BLaER1 treated with 17β-estradiol and CSF1 and Interleukin-3, amounts not matched to agents 10 nM and 100 nM (cell line): ENCODE data around the gene MCF2L.

Experiments used
- H3K27ac ChIP-seq, 11 experiments: shearing (Covaris generic); formaldehyde crosslinking; 2 replicates each; pipeline ENCODE4 v1.8.1; 2022
- H3K27me3 ChIP-seq, 11 experiments: shearing (Covaris generic); formaldehyde crosslinking; 2 replicates each; pipeline ENCODE4 v1.8.1; 2022
- H3K36me3 ChIP-seq, 11 experiments: shearing (Covaris generic); formaldehyde crosslinking; 2 replicates each; pipeline ENCODE4 v1.8.1; 2022
- H3K4me1 ChIP-seq, 10 experiments: shearing (Covaris generic); formaldehyde crosslinking; 2 replicates each; pipeline ENCODE4 v1.8.1; 2022
- H3K4me2 ChIP-seq, 11 experiments: shearing (Covaris generic); formaldehyde crosslinking; 2 replicates each; pipeline ENCODE4 v1.8.1; 2022
- H3K4me3 ChIP-seq, 10 experiments: shearing (Covaris generic); formaldehyde crosslinking; 2 replicates each; pipeline ENCODE4 v1.8.1; 2022
- H3K9ac ChIP-seq, 11 experiments: shearing (Covaris generic); formaldehyde crosslinking; 2 replicates each; pipeline ENCODE4 v1.8.1; 2022
- H3K9me3 ChIP-seq, 11 experiments: shearing (Covaris generic); formaldehyde crosslinking; replicated peaks in 1 of 11; 2 replicates each; pipeline ENCODE4 v1.8.1; 2022
- H4K20me1 ChIP-seq, 11 experiments: shearing (Covaris generic); formaldehyde crosslinking; 2 replicates each; pipeline ENCODE4 v1.8.1; 2022
- Cebpa-rat ChIP-seq, 11 experiments: shearing (Covaris generic); IDR thresholded peaks; 2 replicates each; pipeline ENCODE4 v1.8.1; 2022

The MCF2L gene

DNA sequence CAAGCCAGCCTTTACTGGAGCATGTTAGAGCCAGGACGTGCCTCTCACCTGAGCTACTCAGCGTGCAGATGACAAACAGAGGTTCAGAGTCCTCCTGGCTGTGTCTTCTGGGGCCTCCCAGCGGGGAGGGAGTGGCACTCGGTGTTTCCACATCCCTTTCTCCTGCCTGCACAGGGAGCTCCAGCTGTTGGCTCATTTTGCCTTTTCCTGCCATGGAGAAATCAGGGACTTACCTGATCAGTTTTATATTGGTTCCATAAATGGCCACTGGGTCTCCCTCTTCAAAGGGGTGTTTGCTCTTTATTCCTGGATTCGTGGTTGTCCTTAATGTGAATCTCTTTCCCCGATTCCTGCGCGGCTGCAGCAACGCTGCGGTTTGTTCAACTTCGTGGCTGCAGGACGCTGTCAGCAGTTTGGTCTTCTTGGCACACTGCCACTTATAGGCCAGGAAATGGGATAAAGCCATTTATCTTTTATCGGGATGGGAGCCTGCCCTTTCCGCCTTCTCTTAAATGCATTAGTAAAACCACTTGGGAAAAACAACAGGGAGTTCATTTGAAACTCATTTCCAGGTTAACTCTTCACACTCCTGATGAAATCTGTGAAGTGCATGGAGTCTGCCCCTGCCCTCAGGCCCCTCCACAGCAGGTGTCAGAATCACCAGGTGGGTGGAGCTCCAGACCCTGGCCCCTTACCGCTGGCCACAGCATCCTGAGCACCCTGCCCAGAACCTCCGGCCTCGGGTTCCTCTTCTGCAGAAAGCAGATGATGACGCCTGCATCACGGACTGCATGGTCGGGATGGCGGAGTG, 39.8 kb upstream of the MCF2L start:
- TF ChIP-seq Cebpa-rat (IDR thresholded peaks at IDR 0.05), result no peak
- H3K4me2 ChIP-seq, result peak overlapping the region in 8 of 11 experiments; percentile 3 to 82 (median 42); a peak in 13 of 22 replicates
- H3K9ac ChIP-seq, result no peak overlapping the region
- peaks cover 0 to 21% (median 0%) of the 10 kb centered on the region in 11 experiments; a peak in 5 of 22 replicates for H4K20me1 ChIP-seq
- H3K36me3 ChIP-seq, result no peaks in the 10 kb centered on the region
- H3K9me3 ChIP-seq, result peaks cover 0 to 3% (median 0%) of the 10 kb centered on the region in 11 experiments; a peak in 1 of 22 replicates
- no peak overlapping the region for H3K27ac ChIP-seq
- H3K27me3 ChIP-seq, result peaks cover 32 to 47% (median 44%) of the 10 kb centered on the region in 11 experiments
- H3K4me3 ChIP-seq, result no peak overlapping the region
- peaks cover 8 to 23% (median 16%) of the 10 kb centered on the region in 10 experiments for H3K4me1 ChIP-seq

DNA sequence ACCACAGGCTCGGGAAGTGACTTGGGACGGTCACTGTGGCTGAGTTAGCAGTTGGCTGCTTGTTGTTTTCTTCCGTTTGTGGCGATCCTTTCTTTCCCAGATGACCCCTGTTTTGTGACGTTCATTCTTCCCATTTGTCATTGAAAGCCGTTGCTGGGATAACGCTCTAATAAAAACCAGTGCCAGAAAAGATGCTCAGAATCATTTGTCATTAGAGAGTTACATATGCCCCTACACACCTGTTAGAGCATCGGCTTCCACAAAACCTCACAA, 39.3 kb upstream of the MCF2L start:
- peaks cover 32 to 47% (median 44%) of the 10 kb centered on the region in 11 experiments for H3K27me3 ChIP-seq

DNA sequence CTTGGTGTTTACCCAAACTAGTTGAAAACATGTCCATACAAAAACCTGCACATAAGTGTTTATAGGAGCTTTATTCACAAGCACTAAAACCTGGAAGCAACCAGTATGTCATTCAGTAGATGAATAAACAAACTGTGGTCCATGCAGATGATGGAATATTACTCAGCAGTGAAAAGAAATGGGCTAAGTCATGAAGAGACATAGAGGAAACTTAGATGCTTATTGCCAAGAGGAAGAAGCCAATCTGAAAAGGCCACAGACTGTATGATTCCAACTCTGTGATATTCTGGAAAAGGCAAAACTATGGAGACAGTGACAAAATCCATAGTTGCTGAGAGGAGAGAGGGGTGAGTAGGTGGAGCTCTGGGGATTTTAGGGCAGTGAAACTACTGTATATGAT, 38.8 kb upstream of the MCF2L start:
- Histone ChIP-seq H4K20me1 (peaks cover 0 to 21% (median 0%) of the 10 kb centered on the region in 11 experiments; a peak in 6 of 22 replicates), H3K27ac (no peak overlapping the region), H3K27me3 (peaks cover 32 to 47% (median 44%) of the 10 kb centered on the region in 11 experiments), H3K36me3 (no peaks in the 10 kb centered on the region), H3K9ac (no peak overlapping the region), H3K4me2 (peak overlapping the region in 3 of 11 experiments; percentile 66 to 82 (median 72); a peak in 5 of 22 replicates), H3K4me1 (peaks cover 13 to 27% (median 19%) of the 10 kb centered on the region in 10 experiments), H3K9me3 (peaks cover 0 to 3% (median 0%) of the 10 kb centered on the region in 11 experiments; a peak in 1 of 22 replicates), H3K4me3 (no peak overlapping the region)
- no peak for TF ChIP-seq Cebpa-rat (IDR thresholded peaks at IDR 0.05)

More for the DNA sequence above, 39.3 kb upstream of the MCF2L start:
- H3K9me3 ChIP-seq, result peaks cover 0 to 3% (median 0%) of the 10 kb centered on the region in 11 experiments; a peak in 1 of 22 replicates
- peak overlapping the region in 8 of 11 experiments; percentile 3 to 82 (median 42); a peak in 12 of 22 replicates for H3K4me2 ChIP-seq
- H3K36me3 ChIP-seq, result no peaks in the 10 kb centered on the region
- no peak overlapping the region for H3K27ac ChIP-seq
- TF ChIP-seq Cebpa-rat (IDR thresholded peaks at IDR 0.05), result no peak
- H3K4me1 ChIP-seq, result peaks cover 13 to 27% (median 19%) of the 10 kb centered on the region in 10 experiments
- H3K4me3 ChIP-seq, result no peak overlapping the region
- peaks cover 0 to 21% (median 0%) of the 10 kb centered on the region in 11 experiments; a peak in 6 of 22 replicates for H4K20me1 ChIP-seq
- H3K9ac ChIP-seq, result no peak overlapping the region

DNA sequence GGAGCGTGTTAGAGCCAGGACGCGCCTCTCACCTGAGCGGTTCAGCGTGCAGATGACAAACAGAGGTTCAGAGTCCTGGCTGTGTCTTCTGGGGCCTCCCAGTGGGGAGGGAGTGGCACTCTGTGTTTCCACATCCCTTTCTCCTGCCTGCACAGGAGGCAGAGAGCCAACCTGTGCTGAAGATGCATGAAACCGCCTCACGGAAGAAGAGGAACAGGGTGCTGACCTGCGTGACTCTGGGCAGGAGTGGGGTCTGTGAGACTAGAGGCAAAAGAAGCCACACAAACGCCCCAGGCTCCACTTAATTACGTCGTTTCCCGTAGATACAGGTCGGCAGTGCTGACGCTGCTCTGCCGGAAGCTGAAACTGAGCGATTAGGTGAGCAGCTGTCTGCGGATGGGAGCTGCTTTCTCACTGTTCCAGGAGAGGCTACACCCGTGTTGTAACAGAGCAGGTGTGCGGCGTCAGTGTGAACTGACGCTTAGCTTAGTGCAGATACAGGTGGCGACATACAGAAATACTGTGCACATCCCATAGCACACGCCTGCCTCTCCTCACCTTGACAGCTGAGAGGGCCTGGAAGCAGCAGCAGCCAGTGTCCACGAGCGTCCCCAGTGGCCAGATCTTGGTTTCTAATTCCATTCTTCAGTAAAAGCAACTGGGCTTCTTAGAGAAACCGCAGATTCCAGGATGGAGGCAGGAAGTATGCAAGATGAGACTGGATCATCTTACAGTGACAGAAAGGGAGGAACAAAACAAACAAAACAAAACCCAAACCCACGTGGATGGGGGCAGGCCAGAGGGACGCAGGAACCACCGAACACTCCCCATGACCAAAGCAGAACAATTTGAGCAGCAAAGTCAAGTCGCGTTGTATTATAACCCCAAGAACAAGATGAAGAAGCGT, 37.7 kb upstream of the MCF2L start:
- H3K27ac ChIP-seq, result no peak overlapping the region
- H3K9ac ChIP-seq, result no peak overlapping the region
- peaks cover 0 to 3% (median 0%) of the 10 kb centered on the region in 11 experiments; a peak in 1 of 22 replicates for H3K9me3 ChIP-seq
- peaks cover 0 to 21% (median 0%) of the 10 kb centered on the region in 11 experiments; a peak in 6 of 22 replicates for H4K20me1 ChIP-seq
- H3K4me2 ChIP-seq, result no peak overlapping the region
- peaks cover 13 to 27% (median 19%) of the 10 kb centered on the region in 10 experiments for H3K4me1 ChIP-seq
- peaks cover 32 to 47% (median 44%) of the 10 kb centered on the region in 11 experiments for H3K27me3 ChIP-seq
- TF ChIP-seq Cebpa-rat (IDR thresholded peaks at IDR 0.05), result no peak
- no peak overlapping the region for H3K4me3 ChIP-seq
- no peaks in the 10 kb centered on the region for H3K36me3 ChIP-seq

DNA sequence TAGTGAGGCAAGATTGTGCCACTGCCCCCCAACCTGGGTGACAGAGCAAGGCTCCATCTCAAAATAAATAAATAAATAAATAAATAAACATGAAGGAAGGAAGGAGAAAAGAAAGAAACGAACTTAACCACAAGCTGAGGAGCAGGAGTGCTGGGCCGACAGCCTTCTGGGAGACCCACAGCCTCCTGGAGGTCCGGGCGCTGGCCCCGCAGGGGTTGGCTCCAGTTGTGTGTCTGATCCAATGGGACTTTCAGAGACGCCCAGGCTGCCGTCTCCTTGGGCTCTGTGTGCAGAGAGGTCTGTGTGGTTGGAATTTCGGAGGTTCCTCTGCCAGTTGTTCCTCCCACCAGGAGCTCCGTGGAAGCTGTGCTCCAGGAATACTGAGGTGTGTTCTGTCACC, 36.0 kb upstream of the MCF2L start:
- Histone ChIP-seq H4K20me1 (peaks cover 0 to 21% (median 0%) of the 10 kb centered on the region in 11 experiments; a peak in 6 of 22 replicates), H3K4me3 (no peak overlapping the region), H3K9me3 (no peaks in the 10 kb centered on the region), H3K9ac (no peak overlapping the region), H3K4me2 (no peak overlapping the region; a peak in 1 of 22 replicates), H3K36me3 (no peaks in the 10 kb centered on the region), H3K4me1 (peaks cover 13 to 27% (median 19%) of the 10 kb centered on the region in 10 experiments), H3K27me3 (peaks cover 25 to 36% (median 35%) of the 10 kb centered on the region in 11 experiments), H3K27ac (no peak overlapping the region)
- TF ChIP-seq Cebpa-rat (IDR thresholded peaks at IDR 0.05), result no peak

DNA sequence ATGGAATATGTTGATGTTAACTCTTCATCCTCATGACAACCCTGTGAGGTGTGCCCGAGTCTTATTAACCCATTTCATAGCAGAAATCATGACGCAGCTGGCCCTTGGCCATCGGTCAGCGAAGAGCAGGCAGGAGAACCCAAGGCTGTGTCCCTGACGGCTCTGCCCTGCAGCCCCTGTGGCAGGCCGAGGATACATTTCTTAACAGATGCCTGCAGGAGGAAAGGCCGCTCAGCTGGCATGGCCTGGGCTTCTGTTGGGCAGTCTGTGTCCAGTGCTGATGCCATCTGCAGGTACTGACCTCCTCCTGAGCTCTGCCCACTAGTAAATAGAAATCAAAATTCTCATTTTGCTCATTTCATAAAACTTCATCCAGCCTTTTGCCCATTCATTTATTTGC, 35.4 kb upstream of the MCF2L start:
- Histone ChIP-seq H3K4me2 (peak overlapping the region in 8 of 11 experiments; percentile 37 to 75 (median 60); a peak in 14 of 22 replicates), H3K9me3 (no peaks in the 10 kb centered on the region), H3K9ac (no peak overlapping the region), H3K36me3 (no peaks in the 10 kb centered on the region), H3K4me3 (no peak overlapping the region), H4K20me1 (peaks cover 0 to 16% (median 0%) of the 10 kb centered on the region in 11 experiments; a peak in 6 of 22 replicates), H3K27me3 (peaks cover 18 to 29% (median 28%) of the 10 kb centered on the region in 11 experiments), H3K27ac (no peak overlapping the region), H3K4me1 (peaks cover 13 to 26% (median 19%) of the 10 kb centered on the region in 10 experiments)
- no peak for TF ChIP-seq Cebpa-rat (IDR thresholded peaks at IDR 0.05)

DNA sequence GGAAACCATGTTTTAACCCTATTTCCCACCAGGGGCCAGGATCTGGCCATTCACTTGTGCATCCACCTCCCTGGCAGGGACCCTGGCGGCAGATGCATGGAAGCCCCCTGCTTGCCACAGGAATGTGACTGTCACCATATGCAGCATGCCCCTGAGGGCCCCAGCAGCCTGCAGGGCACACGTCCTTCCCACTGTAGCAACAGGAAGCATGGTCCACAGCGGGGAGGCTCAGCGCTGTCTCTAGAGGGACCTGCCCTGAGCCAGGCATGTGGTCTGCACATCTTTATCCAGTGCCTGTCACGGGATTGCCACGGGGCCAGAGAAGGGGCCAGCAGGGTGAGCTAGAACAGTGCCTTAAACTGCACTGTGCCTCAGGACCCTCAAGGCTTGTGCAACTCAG, 34.9 kb upstream of the MCF2L start:
- Histone ChIP-seq H3K27ac (no peak overlapping the region), H3K27me3 (peaks cover 14 to 25% (median 24%) of the 10 kb centered on the region in 11 experiments), H3K4me1 (peaks cover 10 to 23% (median 19%) of the 10 kb centered on the region in 10 experiments), H3K9ac (no peak overlapping the region), H3K4me2 (peak overlapping the region in 9 of 11 experiments; percentile 37 to 75 (median 60); a peak in 15 of 22 replicates), H3K36me3 (no peaks in the 10 kb centered on the region), H4K20me1 (peaks cover 0 to 12% (median 0%) of the 10 kb centered on the region in 11 experiments; a peak in 6 of 22 replicates), H3K9me3 (no peaks in the 10 kb centered on the region), H3K4me3 (no peak overlapping the region)
- TF ChIP-seq Cebpa-rat (IDR thresholded peaks at IDR 0.05), result no peak

DNA sequence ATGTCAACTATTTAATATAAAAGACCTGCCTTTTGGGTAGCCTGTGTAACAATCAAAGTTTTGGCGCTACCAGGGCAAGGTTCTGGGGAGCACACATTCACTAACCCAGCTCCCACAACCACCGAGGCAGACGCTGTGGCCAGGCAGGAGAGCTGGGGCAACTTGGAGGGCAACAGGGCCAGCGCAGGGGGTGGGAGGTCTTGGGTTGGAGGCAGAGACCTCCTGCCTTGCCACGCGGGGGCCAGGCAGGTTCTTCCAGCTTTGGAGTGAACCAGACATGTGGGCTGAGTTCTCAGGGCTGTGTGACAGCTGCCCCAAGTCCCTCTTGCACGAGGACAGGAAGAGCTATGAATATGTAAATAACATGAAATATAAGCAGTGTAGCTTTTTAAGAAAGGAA, 30.3 kb upstream of the MCF2L start:
- no peak for TF ChIP-seq Cebpa-rat (IDR thresholded peaks at IDR 0.05)
- no peak overlapping the region for H3K4me2 ChIP-seq
- no peaks in the 10 kb centered on the region for H3K36me3 ChIP-seq
- no peak overlapping the region for H3K27ac ChIP-seq
- peaks cover 12 to 34% (median 25%) of the 10 kb centered on the region in 11 experiments for H3K27me3 ChIP-seq
- peaks cover 0 to 12% (median 6%) of the 10 kb centered on the region in 11 experiments; a peak in 6 of 22 replicates for H4K20me1 ChIP-seq
- no peak overlapping the region for H3K4me3 ChIP-seq
- H3K9me3 ChIP-seq, result peaks cover 5 to 16% (median 9%) of the 10 kb centered on the region in 11 experiments; a peak in 17 of 22 replicates
- H3K4me1 ChIP-seq, result peaks cover 8 to 34% (median 22%) of the 10 kb centered on the region in 10 experiments; a peak in 19 of 20 replicates
- no peak overlapping the region for H3K9ac ChIP-seq
